ENCODE measurements around the gene RITA1.

The RITA1 gene

GRCh38 chr12:113179023-113179422 is 6.5 kb upstream of the RITA1 start:
- no peak for DNase-seq (ENCODE audit: low read depth)

GRCh38 chr12:113180333-113180732 is 5.2 kb upstream of the RITA1 start:
- no peak for DNase-seq (ENCODE audit: low read depth)

- no peak for DNase-seq (ENCODE audit: low read depth)
Measured at GRCh38 chr12:113181975-113182374, 3.5 kb upstream of the RITA1 start.

- DNase-seq (ENCODE audit: low read depth), result no peak
Measured at GRCh38 chr12:113183030-113183589, 2.4 kb upstream of the RITA1 start.

- no peak for DNase-seq (ENCODE audit: low read depth)
Measured at GRCh38 chr12:113184098-113184899, 1.2 kb upstream of the RITA1 start.

GRCh38 chr12:113184900-113185179 is 681 bp upstream of the RITA1 start:
- peak; percentile 80 for DNase-seq (ENCODE audit: low read depth)

- no peak for DNase-seq (ENCODE audit: low read depth)
Measured at GRCh38 chr12:113186033-113186365, 478 bp downstream of the RITA1 start.

GRCh38 chr12:113186666-113187325 is 1.3 kb downstream of the RITA1 start:
- no peak for DNase-seq (ENCODE audit: low read depth)

GRCh38 chr12:113189361-113189760 is 3.8 kb downstream of the RITA1 start:
- no peak for DNase-seq (ENCODE audit: low read depth)

- no peak for DNase-seq (ENCODE audit: low read depth)
Measured at GRCh38 chr12:113190761-113191160, 5.2 kb downstream of the RITA1 start.

GRCh38 chr12:113191227-113191626 is 5.7 kb downstream of the RITA1 start:
- DNase-seq (ENCODE audit: low read depth), result no peak

- DNase-seq (ENCODE audit: low read depth), result no peak
Measured at GRCh38 chr12:113194971-113195391, 9.5 kb downstream of the RITA1 start.

- no peak for DNase-seq (ENCODE audit: low read depth)
Measured at GRCh38 chr12:113195598-113195997, 10.1 kb downstream of the RITA1 start.

- no peak for DNase-seq (ENCODE audit: low read depth)
Measured at GRCh38 chr12:113196582-113196981, 11.1 kb downstream of the RITA1 start.

GRCh38 chr12:113196990-113197389 is 11.5 kb downstream of the RITA1 start:
- peak; percentile 11 for DNase-seq (ENCODE audit: low read depth)

GRCh38 chr12:113197518-113198077 is 12.1 kb downstream of the RITA1 start:
- DNase-seq (ENCODE audit: low read depth), result no peak

GRCh38 chr12:113198296-113198695 is 12.8 kb downstream of the RITA1 start:
- no peak for DNase-seq (ENCODE audit: low read depth)

GRCh38 chr12:113200021-113200797 is 14.7 kb downstream of the RITA1 start:
- no peak for DNase-seq (ENCODE audit: low read depth)

- DNase-seq (ENCODE audit: low read depth), result no peak
Measured at GRCh38 chr12:113201187-113202177, 16.0 kb downstream of the RITA1 start.

GRCh38 chr12:113202300-113203075 is 17.0 kb downstream of the RITA1 start:
- DNase-seq (ENCODE audit: low read depth), result no peak

All from stimulated activated CD8-positive, alpha-beta memory T cell treated with anti-CD3 and anti-CD28 coated beads, Interleukin-4, amount 100 ng/mL, for 24 hours (primary cell).